Gastrocnemius medialis (tissue), 4 donors: ENCODE results near the gene FBLIM1. TPM values are rescaled to one million over a fixed set of nuclear protein-coding genes. Genes with fewer than 3 reads are reported as not detected.

Experiments
- ATAC-seq, 2 donors: fragments of 150-250 bp; one replicate each; pipeline ENCODE4 v1.9.1; 2016
- DNase-seq, 2 donors: peaks; one replicate each; pipeline ENCODE4 v3.0.0-alpha.2; 2019
- H3K27ac ChIP-seq, 4 donors: fragments of 200-600 bp; sonication (generic); 1 replicate in 1 of 4; 2 replicates in 3 of 4; pipeline ENCODE4 v1.5.1; 2016 to 2018; ENCODE audit warnings: mild to moderate bottlenecking in 2 of 4, moderate library complexity in 1 of 4
- H3K27me3 ChIP-seq, 3 donors: fragments of 200-600 bp; sonication (generic) in 2 of 3; 1 replicate in 1 of 3; 2 replicates in 2 of 3; pipeline versions ENCODE4 v1.5.1 to v1.6.0; 2016 to 2019; ENCODE audit warnings: mild to moderate bottlenecking in 1 of 3, moderate library complexity in 1 of 3
- H3K36me3 ChIP-seq, 2 donors: fragments of 200-600 bp; sonication (generic) in 1 of 2; one replicate each; pipeline ENCODE4 v1.5.1; 2017 to 2018
- H3K4me1 ChIP-seq, 2 donors: fragments of 200-600 bp; sonication (generic) in 1 of 2; one replicate each; pipeline ENCODE4 v1.5.1; 2016 to 2017; ENCODE audit warnings: mild to moderate bottlenecking in 2 of 2
- H3K4me3 ChIP-seq, 4 donors: fragments of 200-600 bp; sonication (generic) in 3 of 4; 1 replicate in 1 of 4; 2 replicates in 3 of 4; pipeline ENCODE4 v1.5.1; 2016 to 2019; ENCODE audit warnings: mild to moderate bottlenecking in 2 of 4
- H3K9me3 ChIP-seq, 3 donors: fragments of 200-600 bp; sonication (generic) in 2 of 3; 1 replicate in 1 of 3; 2 replicates in 2 of 3; pipeline ENCODE4 v1.5.1; 2016 to 2019
- CTCF ChIP-seq, 5 experiments: fragments of 450-650 bp in 3 of 5; fragments of 200-600 bp in 2 of 5; sonication (generic) in 2 of 5; IDR thresholded peaks in 4 of 5; conservative IDR thresholded peaks in 1 of 5; 1 replicate in 4 of 5; 2 replicates in 1 of 5; pipeline ENCODE4 v1.5.1; 2016 to 2019; ENCODE audit warnings: antibody characterized with exemption in 5 of 5, mild to moderate bottlenecking in 3 of 5, moderate library complexity in 3 of 5
- POLR2A ChIP-seq, 2 donors: fragments of 450-650 bp; IDR thresholded peaks; one replicate each; pipeline ENCODE4 v1.6.1; 2017; ENCODE audit warnings: antibody characterized with exemption in 2 of 2, mild to moderate bottlenecking in 2 of 2, moderate library complexity in 2 of 2
- in situ Hi-C, 4 donors: fragments of 200-750 bp; cut with MboI; loops; one replicate each; pipeline versions ENCODE4 v1.15.0 to v1.8.0; 2017; ENCODE audit warnings: low sequenced_read_pairs in 4 of 4
- intact Hi-C: fragments of 100-400 bp; cut with DNase I; formaldehyde crosslinking; loops from one replicate; pipeline ENCODE4 v1.15.1; 2023; ENCODE audit warnings: low total_unique reads
- total RNA-seq, 4 donors: library from RNA; depleted of rRNA; stranded (reverse); fragments of >200 nt; gene quantifications; one replicate each; pipeline versions ENCODE4 v1.1.0 to v1.2.3, GENCODE V29; 2016

Gene FBLIM1
- total RNA-seq, result 1 to 10 TPM; 1.4 to 3.9 (median 3.8) TPM

GRCh38 chr1:15758343-15758931, at the start of gene FBLIM1:
FBLIM1 (plus strand) TSS chr1:15758795; CDS start chr1:15764984, 6,189 bp downstream.
- intact Hi-C loops (no loop called here), in situ Hi-C loops (no loop called here)
- TF ChIP-seq POLR2A (IDR thresholded peaks at IDR 0.05) (no peak), CTCF (IDR thresholded peaks at IDR 0.05 in 4 of 5, conservative IDR thresholded peaks at IDR 0.05 in 1 of 5) (no peak)
- no peaks in the 10 kb centered on the region for H3K9me3 ChIP-seq
- ATAC-seq, result no peak
- H3K4me1 ChIP-seq, result peaks cover 0 to 15% of the 10 kb centered on the region in 2 donors
- DNase-seq, result no peak
- H3K36me3 ChIP-seq, result no peaks in the 10 kb centered on the region
- H3K27ac ChIP-seq, result peak within 1 kb of the TSS; percentile 31 to 65 (median 61)
- peak within 1 kb of the TSS; percentile 51 to 63 (median 55) for H3K4me3 ChIP-seq
- peaks cover 24 to 35% (median 30%) of the 10 kb centered on the region in 3 donors for H3K27me3 ChIP-seq

GRCh38 chr1:15709226-15709625, 49.4 kb upstream of the FBLIM1 start:
- H3K4me3 ChIP-seq, result no peak overlapping the region

GRCh38 chr1:15712168-15712567, 46.4 kb upstream of the FBLIM1 start:
- DNase-seq (no peak), ATAC-seq (no peak)
- Histone ChIP-seq H3K36me3 (peaks cover 0 to 11% of the 10 kb centered on the region in 2 donors), H3K27ac (peak overlapping the region; percentile 93 to 96 (median 96)), H3K4me1 (peaks cover 89 to 95% of the 10 kb centered on the region in 2 donors), H3K27me3 (no peaks in the 10 kb centered on the region), H3K9me3 (no peaks in the 10 kb centered on the region), H3K4me3 (no peak overlapping the region)
- intact Hi-C loops, result loop anchor here (10.0 kb wide), 1 partner anchor 303 kb away; the partner anchor contains the start of gene HSPB7
- no peak for TF ChIP-seq CTCF (IDR thresholded peaks at IDR 0.05 in 4 of 5, conservative IDR thresholded peaks at IDR 0.05 in 1 of 5)
- no peak for TF ChIP-seq POLR2A (IDR thresholded peaks at IDR 0.05)
- in situ Hi-C loops, result no loop called here

More at GRCh38 chr1:15709226-15709625, 49.4 kb upstream of the FBLIM1 start:
- TF ChIP-seq POLR2A (IDR thresholded peaks at IDR 0.05) (peak in 1 of 2 donors; percentile 60), CTCF (IDR thresholded peaks at IDR 0.05 in 4 of 5, conservative IDR thresholded peaks at IDR 0.05 in 1 of 5) (no peak)
- H3K27me3 ChIP-seq, result no peaks in the 10 kb centered on the region
- DNase-seq, result no peak
- no peaks in the 10 kb centered on the region for H3K36me3 ChIP-seq
- peak in 1 of 2 donors; percentile 43 for ATAC-seq
- in situ Hi-C loops, result no loop called here
- intact Hi-C loops, result no loop called here
- H3K4me1 ChIP-seq, result peaks cover 81 to 86% of the 10 kb centered on the region in 2 donors
- H3K27ac ChIP-seq, result peak overlapping the region; percentile 93 to 96 (median 96)
- H3K9me3 ChIP-seq, result no peaks in the 10 kb centered on the region

GRCh38 chr1:15714406-15715136, 44.0 kb upstream of the FBLIM1 start:
- ATAC-seq (peak; percentile 76 to 80), DNase-seq (peak; percentile 86 to 87)
- Histone ChIP-seq H3K4me1 (peaks cover 83 to 95% of the 10 kb centered on the region in 2 donors), H3K36me3 (peaks cover 0 to 15% of the 10 kb centered on the region in 2 donors), H3K27me3 (no peaks in the 10 kb centered on the region), H3K27ac (peak overlapping the region; percentile 93 to 96 (median 96)), H3K4me3 (peak overlapping the region in 1 of 4 donors; percentile 2), H3K9me3 (no peaks in the 10 kb centered on the region)
- intact Hi-C loops, result loop anchor here (10.0 kb wide), 1 partner anchor 300 kb away; the partner anchor contains the start of gene HSPB7
- TF ChIP-seq CTCF (IDR thresholded peaks at IDR 0.05 in 4 of 5, conservative IDR thresholded peaks at IDR 0.05 in 1 of 5), result no peak
- TF ChIP-seq POLR2A (IDR thresholded peaks at IDR 0.05), result peak; percentile 43 to 74
- in situ Hi-C loops, result no loop called here
